Measurements from ENCODE around the gene BFSP2. TPM values are rescaled to one million over a fixed set of nuclear protein-coding genes. Genes with fewer than 3 reads are reported as not detected.

BFSP2 gene
- total RNA-seq, 4 donors from 2014 or later: not detected

GRCh38 chr3:133492159-133492741 lies 92.4 kb downstream of the BFSP2 start:
- TF ChIP-seq CTCF (IDR thresholded peaks at IDR 0.05; ENCODE audit: low read depth): no peak

- TF ChIP-seq CTCF (IDR thresholded peaks at IDR 0.05; ENCODE audit: low read depth): no peak
Measured at GRCh38 chr3:133494469-133494868, 94.6 kb downstream of the BFSP2 start.

- no peak for TF ChIP-seq CTCF (IDR thresholded peaks at IDR 0.05; ENCODE audit: low read depth)
Measured at GRCh38 chr3:133503409-133503808, 103.6 kb downstream of the BFSP2 start.

- TF ChIP-seq CTCF (IDR thresholded peaks at IDR 0.05; ENCODE audit: low read depth): no peak
Measured at GRCh38 chr3:133504736-133505135, 104.9 kb downstream of the BFSP2 start.

GRCh38 chr3:133505813-133506212 lies 106.0 kb downstream of the BFSP2 start:
- TF ChIP-seq CTCF (IDR thresholded peaks at IDR 0.05; ENCODE audit: low read depth): no peak

- no peak for TF ChIP-seq CTCF (IDR thresholded peaks at IDR 0.05; ENCODE audit: low read depth)
Measured at GRCh38 chr3:133506215-133506901, 106.5 kb downstream of the BFSP2 start.

- no peak for TF ChIP-seq CTCF (IDR thresholded peaks at IDR 0.05; ENCODE audit: low read depth)
Measured at GRCh38 chr3:133509488-133509887, 109.6 kb downstream of the BFSP2 start.

All from subcutaneous adipose tissue (tissue), 4 donors.